Endodermal cell (in vitro differentiated cells): ENCODE measurements around the gene HES7. TPM values are rescaled to one million over a fixed set of nuclear protein-coding genes. Genes with fewer than 3 reads are reported as not detected.

Source experiments
- DNase-seq: peaks from one replicate; pipeline ENCODE4 v3.0.0-alpha.2; 2017
- H3K27ac ChIP-seq: 2 replicates; pipeline ENCODE4 v1.5.1; 2013; ENCODE audit warnings: mild to moderate bottlenecking, low read depth, low read length, moderate library complexity
- H3K27me3 ChIP-seq: 2 replicates; pipeline ENCODE4 v1.6.1; 2013; ENCODE audit warnings: mild to moderate bottlenecking, low read length, moderate library complexity; ENCODE audit not compliant: insufficient read depth, control insufficient read depth, poor library complexity, severe bottlenecking
- H3K36me3 ChIP-seq: 2 replicates; pipeline ENCODE4 v1.7.0; 2013; ENCODE audit warnings: mild to moderate bottlenecking, low read length, moderate library complexity; ENCODE audit not compliant: control insufficient read depth, insufficient read depth
- H3K4me1 ChIP-seq: one replicate; pipeline ENCODE4 v1.7.0; 2013; ENCODE audit warnings: low read length; ENCODE audit not compliant: control insufficient read depth, insufficient read depth
- H3K4me3 ChIP-seq: 2 replicates; pipeline ENCODE4 v1.5.1; 2013; ENCODE audit warnings: mild to moderate bottlenecking, low read length, moderate library complexity
- H3K9ac ChIP-seq: 2 replicates; pipeline ENCODE4 v1.6.1; 2013; ENCODE audit warnings: mild to moderate bottlenecking, low read length, moderate library complexity; ENCODE audit not compliant: poor library complexity, severe bottlenecking; ENCODE audit errors: extremely low read depth
- H3K9me3 ChIP-seq: 2 replicates; pipeline ENCODE4 v1.6.1; 2013; ENCODE audit warnings: mild to moderate bottlenecking, low read length, moderate library complexity; ENCODE audit not compliant: control insufficient read depth
- H3K27ac Mint-ChIP-seq: 2 replicates; pipeline ENCODE4 v1.8.0; 2020; ENCODE audit warnings: mixed read lengths
- H3K27me3 Mint-ChIP-seq: 2 replicates; pipeline ENCODE4 v1.8.0; 2021; ENCODE audit warnings: mild to moderate bottlenecking, mixed read lengths; ENCODE audit not compliant: insufficient read depth
- H3K36me3 Mint-ChIP-seq: 2 replicates; pipeline ENCODE4 v1.8.0; 2020; ENCODE audit warnings: low read depth, mixed read lengths
- H3K4me1 Mint-ChIP-seq: 2 replicates; pipeline ENCODE4 v1.8.0; 2020; ENCODE audit warnings: mixed read lengths
- H3K4me3 Mint-ChIP-seq: 2 replicates; pipeline ENCODE4 v1.8.0; 2020; ENCODE audit warnings: mild to moderate bottlenecking, moderate library complexity, mixed read lengths
- H3K9me3 Mint-ChIP-seq: 2 replicates; pipeline ENCODE4 v1.8.0; 2020; ENCODE audit warnings: mild to moderate bottlenecking, mixed read lengths
- WGBS, 2 experiments: methylation state at CpG; one replicate each; pipeline versions ENCODE4 v1.1.5 to v1.1.7; 2013; ENCODE audit warnings: missing lambda C conversion rate in 2 of 2, mixed read lengths in 1 of 2; ENCODE audit not compliant: insufficient coverage in 1 of 2, insufficient read length in 1 of 2; 5-methylcytosine and 5-hydroxymethylcytosine counted together
- total RNA-seq, 2 donors: library from RNA; stranded (reverse); fragmentation: NEBNext Ultra II Directional in 1 of 2; extraction: Animal tissue kit (Norgen Biotek cat#: 25700) in 1 of 2; gene quantifications; 2 replicates in 1 of 2; 3 replicates in 1 of 2; pipeline ENCODE4 v1.2.1, GENCODE V29; 2021
- TF ChIP-seq, protein P1 (sequence below): fragments of 200-600 bp; sonication (generic); conservative IDR thresholded peaks from 2 replicates; pipeline ENCODE4 v1.5.0; 2021; ENCODE audit warnings: antibody characterized with exemption, mild to moderate bottlenecking

HES7 gene
- total RNA-seq, 2 donors from 2014 or later: 0.40 to 2.2 TPM

DNA sequence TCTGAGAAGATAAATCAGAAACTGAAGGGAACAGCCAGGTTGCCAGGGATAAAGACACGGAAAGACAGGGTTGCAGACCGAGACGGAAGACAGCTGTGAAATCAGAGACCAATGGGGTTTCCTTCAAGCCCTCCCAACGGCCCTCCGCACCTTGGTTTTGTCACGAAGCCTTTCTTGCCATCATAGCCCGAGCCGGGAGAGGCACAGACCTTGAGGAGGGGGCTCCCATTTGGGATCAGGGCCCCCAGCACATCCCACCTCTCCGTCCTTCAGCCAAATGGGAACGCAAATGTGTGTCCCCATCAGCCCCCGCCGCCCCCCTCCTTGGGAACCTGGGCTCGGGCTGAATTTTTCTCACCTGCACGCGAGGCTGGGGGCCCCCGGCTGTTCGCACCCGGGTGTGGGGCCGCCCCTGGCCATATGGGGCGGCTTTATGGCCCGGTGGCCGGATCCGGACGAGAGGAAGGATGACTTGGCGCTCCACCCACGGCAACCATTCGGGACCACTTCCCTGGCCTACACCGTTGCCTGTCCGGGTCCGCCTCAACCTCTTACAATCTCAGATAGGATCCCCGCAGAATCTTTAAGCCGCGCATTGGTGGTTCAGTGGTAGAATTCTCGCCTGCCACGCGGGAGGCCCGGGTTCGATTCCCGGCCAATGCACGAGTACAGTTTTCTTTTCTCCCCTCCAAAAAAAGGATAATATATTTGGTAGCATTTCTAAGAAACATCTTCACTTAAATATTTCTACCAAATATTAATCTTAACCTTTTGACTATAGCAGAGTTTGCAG is 1.4 kb upstream of the HES7 start:
- Histone ChIP-seq H3K9me3 (no peaks in the 10 kb centered on the region), H3K27me3 (peaks cover 76% of the 10 kb centered on the region), H3K27ac (no peak overlapping the region), H3K4me3 (peak overlapping the region; percentile 91), H3K9ac (no peak overlapping the region), H3K4me1 (no peaks in the 10 kb centered on the region), H3K36me3 (no peaks in the 10 kb centered on the region)
- H3K9me3 Mint-ChIP-seq: no peaks in the 10 kb centered on the region
- peaks cover 79% of the 10 kb centered on the region for H3K27me3 Mint-ChIP-seq
- 0 to 1% methylated on average over 18 to 40 of the region's 40 CpGs for WGBS, 2 experiments
- H3K27ac Mint-ChIP-seq: no peak overlapping the region
- TF ChIP-seq, protein P1, sequence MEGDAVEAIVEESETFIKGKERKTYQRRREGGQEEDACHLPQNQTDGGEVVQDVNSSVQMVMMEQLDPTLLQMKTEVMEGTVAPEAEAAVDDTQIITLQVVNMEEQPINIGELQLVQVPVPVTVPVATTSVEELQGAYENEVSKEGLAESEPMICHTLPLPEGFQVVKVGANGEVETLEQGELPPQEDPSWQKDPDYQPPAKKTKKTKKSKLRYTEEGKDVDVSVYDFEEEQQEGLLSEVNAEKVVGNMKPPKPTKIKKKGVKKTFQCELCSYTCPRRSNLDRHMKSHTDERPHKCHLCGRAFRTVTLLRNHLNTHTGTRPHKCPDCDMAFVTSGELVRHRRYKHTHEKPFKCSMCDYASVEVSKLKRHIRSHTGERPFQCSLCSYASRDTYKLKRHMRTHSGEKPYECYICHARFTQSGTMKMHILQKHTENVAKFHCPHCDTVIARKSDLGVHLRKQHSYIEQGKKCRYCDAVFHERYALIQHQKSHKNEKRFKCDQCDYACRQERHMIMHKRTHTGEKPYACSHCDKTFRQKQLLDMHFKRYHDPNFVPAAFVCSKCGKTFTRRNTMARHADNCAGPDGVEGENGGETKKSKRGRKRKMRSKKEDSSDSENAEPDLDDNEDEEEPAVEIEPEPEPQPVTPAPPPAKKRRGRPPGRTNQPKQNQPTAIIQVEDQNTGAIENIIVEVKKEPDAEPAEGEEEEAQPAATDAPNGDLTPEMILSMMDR: no peak
- peak overlapping the region; percentile 83 for H3K4me3 Mint-ChIP-seq
- H3K36me3 Mint-ChIP-seq: no peaks in the 10 kb centered on the region
- H3K4me1 Mint-ChIP-seq: peaks cover 20% of the 10 kb centered on the region
- DNase-seq: peak; percentile 98

DNA sequence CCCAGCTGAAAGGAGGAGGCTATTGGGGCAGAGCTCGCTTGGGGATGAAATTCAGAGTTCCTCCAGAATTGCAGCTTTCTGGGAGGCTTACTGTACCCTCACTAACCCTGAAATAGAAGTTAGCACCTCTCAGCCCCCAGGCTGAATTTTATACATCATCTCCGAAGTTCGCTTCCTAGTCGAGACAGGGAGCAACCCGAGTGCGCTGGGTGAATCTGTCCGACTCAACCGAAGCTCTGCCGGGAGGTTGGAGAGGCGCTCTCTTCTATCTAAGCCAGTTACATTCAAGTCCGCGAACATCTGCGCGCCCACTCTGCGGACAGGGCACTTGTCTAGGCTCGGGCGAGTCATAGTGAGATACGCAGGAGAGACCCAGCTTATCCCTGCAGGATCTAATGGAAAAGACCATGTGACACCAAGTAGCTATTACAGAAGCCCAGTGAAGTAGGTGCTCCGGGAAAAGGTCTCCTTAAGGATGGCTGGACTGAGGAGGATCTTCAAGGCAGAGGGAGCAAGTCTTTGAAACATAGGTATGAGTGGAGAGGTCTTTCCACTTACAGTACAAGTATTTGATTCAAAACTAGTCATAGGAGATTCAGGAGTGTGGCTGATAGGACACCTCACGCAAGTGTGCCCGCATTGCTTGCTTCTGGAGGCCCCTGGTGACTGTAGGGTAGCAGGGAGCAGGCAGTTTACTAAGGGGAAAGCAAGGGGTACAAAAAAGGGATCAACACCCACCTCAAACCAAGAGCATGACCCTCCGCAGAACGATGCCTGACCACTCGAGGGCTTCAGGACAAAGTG is 646 bp upstream of the HES7 start:
- TF ChIP-seq, protein P1: no peak
- H3K9me3 Mint-ChIP-seq: no peaks in the 10 kb centered on the region
- peak overlapping the region; percentile 83 for H3K4me3 Mint-ChIP-seq
- no peak overlapping the region for H3K27ac ChIP-seq
- peaks cover 68% of the 10 kb centered on the region for H3K27me3 ChIP-seq
- peak overlapping the region; percentile 11 for H3K27ac Mint-ChIP-seq
- H3K36me3 ChIP-seq: no peaks in the 10 kb centered on the region
- no peaks in the 10 kb centered on the region for H3K36me3 Mint-ChIP-seq
- H3K4me1 ChIP-seq: no peaks in the 10 kb centered on the region
- H3K4me3 ChIP-seq: peak overlapping the region; percentile 91
- peak; percentile 76 for DNase-seq
- WGBS, 2 experiments: 2 to 4% methylated on average over 13 to 24 of the region's 24 CpGs
- H3K9me3 ChIP-seq: no peaks in the 10 kb centered on the region
- peaks cover 20% of the 10 kb centered on the region for H3K4me1 Mint-ChIP-seq
- H3K9ac ChIP-seq: no peak overlapping the region
- H3K27me3 Mint-ChIP-seq: peaks cover 71% of the 10 kb centered on the region

DNA sequence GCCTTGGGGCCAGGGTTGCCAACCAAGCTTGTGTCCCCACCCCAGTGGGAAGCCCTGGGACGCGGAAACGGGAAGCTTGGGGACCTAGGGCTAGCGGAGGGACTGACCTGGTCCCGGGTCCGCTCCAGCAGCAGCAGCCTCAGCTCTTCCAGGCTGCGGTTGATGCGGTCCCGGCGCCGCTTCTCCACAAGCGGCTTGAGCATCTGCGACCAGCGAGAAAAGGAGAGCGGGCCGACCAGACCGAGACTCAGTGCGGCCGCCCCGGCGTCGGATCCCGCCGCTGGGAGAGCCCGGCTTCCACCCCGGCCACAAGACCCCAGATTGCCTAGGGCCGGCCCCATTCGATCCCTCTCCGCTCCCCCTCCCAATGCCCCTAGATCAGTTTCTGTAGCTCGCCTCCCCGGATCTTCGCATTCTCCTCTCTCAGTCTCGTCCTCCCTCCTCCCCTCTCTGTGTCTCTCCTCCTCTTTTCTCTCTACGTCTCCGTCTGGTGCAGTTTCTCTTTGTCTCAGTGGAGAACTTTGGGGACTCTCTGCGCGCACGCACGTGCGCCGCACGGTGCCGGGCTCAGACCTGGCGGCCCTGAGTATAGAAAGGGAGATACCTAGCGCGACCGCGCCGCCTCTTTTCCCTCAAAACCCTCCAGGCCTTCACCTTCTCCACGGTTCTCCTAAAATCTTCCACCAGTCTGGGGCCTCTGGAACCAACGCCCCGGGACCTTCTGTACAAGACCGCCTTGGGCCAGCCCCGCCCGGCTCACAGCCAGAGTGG is 797 bp downstream of the HES7 start:
- H3K9ac ChIP-seq: no peak overlapping the region
- DNase-seq: peak; percentile 83
- no peaks in the 10 kb centered on the region for H3K9me3 Mint-ChIP-seq
- no peaks in the 10 kb centered on the region for H3K36me3 Mint-ChIP-seq
- H3K27me3 ChIP-seq: peaks cover 54% of the 10 kb centered on the region
- no peaks in the 10 kb centered on the region for H3K4me1 ChIP-seq
- no peaks in the 10 kb centered on the region for H3K9me3 ChIP-seq
- peaks cover 25% of the 10 kb centered on the region for H3K4me1 Mint-ChIP-seq
- H3K27me3 Mint-ChIP-seq: peaks cover 62% of the 10 kb centered on the region
- H3K4me3 ChIP-seq: peak overlapping the region; percentile 91
- H3K4me3 Mint-ChIP-seq: peak overlapping the region; percentile 83
- WGBS, 2 experiments: 1% methylated on average over 23 to 55 of the region's 55 CpGs
- H3K27ac ChIP-seq: no peak overlapping the region
- no peaks in the 10 kb centered on the region for H3K36me3 ChIP-seq
- no peak overlapping the region for H3K27ac Mint-ChIP-seq
- TF ChIP-seq, protein P1: no peak
